Esophagus muscularis mucosa (tissue), 3 donors: ENCODE measurements around the gene AQP2.

Experiments used
- POLR2A ChIP-seq: fragments of 450-650 bp; IDR thresholded peaks from one replicate; pipeline ENCODE4 v1.6.1; 2017; ENCODE audit warnings: antibody characterized with exemption, moderate library complexity, mild to moderate bottlenecking, low read depth
- TF ChIP-seq, protein P1 (sequence below), 3 experiments: fragments of 200-600 bp in 2 of 3; fragments of 450-650 bp in 1 of 3; sonication (generic) in 2 of 3; IDR thresholded peaks; one replicate each; pipeline ENCODE4 v1.5.1; 2017 to 2019; ENCODE audit warnings: antibody characterized with exemption in 3 of 3, mild to moderate bottlenecking in 2 of 3, moderate library complexity in 1 of 3

DNA sequence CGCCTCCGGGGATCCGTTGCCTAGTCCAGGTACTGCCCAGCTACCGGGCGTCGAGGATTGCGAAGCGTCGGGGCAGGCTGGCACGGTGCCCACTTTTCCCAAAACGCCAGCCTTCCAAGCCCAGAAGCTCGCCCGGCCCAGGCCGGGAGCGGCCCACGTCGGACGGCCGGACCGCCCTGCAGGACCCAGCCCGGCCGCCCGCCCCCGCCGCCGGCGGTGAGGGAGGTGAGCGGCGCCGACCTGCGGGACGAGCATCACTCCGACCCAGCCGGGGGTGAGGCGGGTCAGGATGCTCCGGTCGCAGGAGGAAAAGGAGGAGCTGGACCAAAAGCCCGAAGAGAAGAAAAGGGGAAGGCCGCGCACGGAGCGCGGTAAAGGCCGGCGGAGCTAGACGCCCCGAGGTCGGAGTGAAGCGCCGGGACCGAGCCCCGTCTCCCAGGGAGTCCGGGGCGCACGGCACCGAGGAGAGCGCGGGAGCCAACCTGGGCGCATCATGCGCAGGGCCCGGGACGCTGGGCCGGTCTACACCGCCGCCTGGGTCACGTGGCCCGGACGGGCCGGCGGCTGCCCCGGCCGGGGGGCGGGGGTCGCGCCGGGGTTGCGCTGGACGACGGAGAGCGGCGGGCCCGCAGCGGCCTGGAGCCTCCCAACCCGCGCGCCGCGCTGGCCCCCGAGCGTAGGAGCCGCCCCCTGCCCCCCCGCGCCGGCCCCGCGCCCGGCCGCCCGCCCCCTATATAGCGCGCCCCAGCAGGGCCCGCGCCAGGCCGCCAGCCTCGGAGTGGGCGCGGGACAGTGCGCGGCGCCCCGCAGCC, 10.8 kb downstream of the AQP2 start, which contains the start of gene AQP5:
- TF ChIP-seq, protein P1, sequence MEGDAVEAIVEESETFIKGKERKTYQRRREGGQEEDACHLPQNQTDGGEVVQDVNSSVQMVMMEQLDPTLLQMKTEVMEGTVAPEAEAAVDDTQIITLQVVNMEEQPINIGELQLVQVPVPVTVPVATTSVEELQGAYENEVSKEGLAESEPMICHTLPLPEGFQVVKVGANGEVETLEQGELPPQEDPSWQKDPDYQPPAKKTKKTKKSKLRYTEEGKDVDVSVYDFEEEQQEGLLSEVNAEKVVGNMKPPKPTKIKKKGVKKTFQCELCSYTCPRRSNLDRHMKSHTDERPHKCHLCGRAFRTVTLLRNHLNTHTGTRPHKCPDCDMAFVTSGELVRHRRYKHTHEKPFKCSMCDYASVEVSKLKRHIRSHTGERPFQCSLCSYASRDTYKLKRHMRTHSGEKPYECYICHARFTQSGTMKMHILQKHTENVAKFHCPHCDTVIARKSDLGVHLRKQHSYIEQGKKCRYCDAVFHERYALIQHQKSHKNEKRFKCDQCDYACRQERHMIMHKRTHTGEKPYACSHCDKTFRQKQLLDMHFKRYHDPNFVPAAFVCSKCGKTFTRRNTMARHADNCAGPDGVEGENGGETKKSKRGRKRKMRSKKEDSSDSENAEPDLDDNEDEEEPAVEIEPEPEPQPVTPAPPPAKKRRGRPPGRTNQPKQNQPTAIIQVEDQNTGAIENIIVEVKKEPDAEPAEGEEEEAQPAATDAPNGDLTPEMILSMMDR (IDR thresholded peaks at IDR 0.05): no peak
- TF ChIP-seq POLR2A: no peak
